ENCODE data around the gene STRIP1.

Gene STRIP1

GRCh38 chr1:110098222-110099026, 64.0 kb downstream of the STRIP1 start:
- no peak for DNase-seq

GRCh38 chr1:110100335-110100734, 65.9 kb downstream of the STRIP1 start:
- DNase-seq, result no peak

DNA sequence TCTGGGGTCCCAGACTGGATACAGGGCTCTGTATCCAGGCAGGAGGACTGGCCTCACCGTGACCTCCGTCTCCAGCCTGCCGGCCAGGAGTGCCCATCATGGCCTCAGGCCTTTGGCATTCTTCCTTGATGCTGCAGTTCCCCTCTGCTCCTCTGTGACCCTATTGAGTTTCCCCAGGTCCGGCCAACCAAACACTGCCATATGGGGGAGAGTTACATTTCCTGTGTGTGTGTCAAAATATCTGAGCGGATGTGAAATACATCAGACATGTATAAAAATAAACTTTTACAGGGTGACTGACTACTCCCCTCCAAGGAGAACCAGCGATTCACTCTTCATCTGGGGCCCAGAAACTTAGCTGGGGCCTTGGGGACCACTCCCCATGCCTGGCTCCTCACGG, 67.7 kb downstream of the STRIP1 start:
- no peak for DNase-seq
